HL-60 (cell line): ENCODE data around the gene PTPRN2.

Experiments
- GABPA ChIP-seq: IDR thresholded peaks from 2 replicates; pipeline ENCODE4 v1.6.1; 2012; ENCODE audit warnings: low read depth
- POLR2AphosphoS5 ChIP-seq: IDR thresholded peaks from 2 replicates; pipeline ENCODE4 v1.6.1; 2012; ENCODE audit warnings: low read depth
- TF ChIP-seq, protein P1 (sequence below): IDR thresholded peaks from 2 replicates; pipeline ENCODE4 v1.6.1; 2012; ENCODE audit warnings: low read depth; ENCODE audit not compliant: insufficient replicate concordance
- TF ChIP-seq, protein P2 (sequence below): IDR thresholded peaks from one replicate; pipeline ENCODE4 v1.5.1; 2011; ENCODE audit warnings: low read length, control low read depth, inconsistent platforms; ENCODE audit not compliant: insufficient read depth

DNA sequence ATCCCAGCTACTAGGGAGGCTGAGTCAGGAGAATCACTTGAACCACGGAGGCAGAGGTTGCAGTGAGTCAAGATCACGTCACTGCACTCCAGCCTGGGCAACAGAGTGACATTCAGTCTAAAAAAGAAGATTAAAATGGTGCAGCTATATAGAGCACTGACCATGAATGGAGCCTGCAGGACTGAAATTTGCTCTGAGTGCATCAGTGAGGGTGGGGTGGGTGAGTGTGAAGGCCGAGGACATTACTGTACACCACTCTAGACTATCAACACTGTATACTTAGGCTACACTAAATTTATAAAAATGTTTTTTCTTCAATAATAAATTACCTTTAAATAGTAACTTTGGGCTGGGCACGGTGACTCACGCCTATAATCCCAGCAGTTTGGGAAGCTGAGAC is 294.7 kb downstream of the PTPRN2 start:
- TF ChIP-seq, protein P1, sequence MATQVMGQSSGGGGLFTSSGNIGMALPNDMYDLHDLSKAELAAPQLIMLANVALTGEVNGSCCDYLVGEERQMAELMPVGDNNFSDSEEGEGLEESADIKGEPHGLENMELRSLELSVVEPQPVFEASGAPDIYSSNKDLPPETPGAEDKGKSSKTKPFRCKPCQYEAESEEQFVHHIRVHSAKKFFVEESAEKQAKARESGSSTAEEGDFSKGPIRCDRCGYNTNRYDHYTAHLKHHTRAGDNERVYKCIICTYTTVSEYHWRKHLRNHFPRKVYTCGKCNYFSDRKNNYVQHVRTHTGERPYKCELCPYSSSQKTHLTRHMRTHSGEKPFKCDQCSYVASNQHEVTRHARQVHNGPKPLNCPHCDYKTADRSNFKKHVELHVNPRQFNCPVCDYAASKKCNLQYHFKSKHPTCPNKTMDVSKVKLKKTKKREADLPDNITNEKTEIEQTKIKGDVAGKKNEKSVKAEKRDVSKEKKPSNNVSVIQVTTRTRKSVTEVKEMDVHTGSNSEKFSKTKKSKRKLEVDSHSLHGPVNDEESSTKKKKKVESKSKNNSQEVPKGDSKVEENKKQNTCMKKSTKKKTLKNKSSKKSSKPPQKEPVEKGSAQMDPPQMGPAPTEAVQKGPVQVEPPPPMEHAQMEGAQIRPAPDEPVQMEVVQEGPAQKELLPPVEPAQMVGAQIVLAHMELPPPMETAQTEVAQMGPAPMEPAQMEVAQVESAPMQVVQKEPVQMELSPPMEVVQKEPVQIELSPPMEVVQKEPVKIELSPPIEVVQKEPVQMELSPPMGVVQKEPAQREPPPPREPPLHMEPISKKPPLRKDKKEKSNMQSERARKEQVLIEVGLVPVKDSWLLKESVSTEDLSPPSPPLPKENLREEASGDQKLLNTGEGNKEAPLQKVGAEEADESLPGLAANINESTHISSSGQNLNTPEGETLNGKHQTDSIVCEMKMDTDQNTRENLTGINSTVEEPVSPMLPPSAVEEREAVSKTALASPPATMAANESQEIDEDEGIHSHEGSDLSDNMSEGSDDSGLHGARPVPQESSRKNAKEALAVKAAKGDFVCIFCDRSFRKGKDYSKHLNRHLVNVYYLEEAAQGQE: no peak
- TF ChIP-seq POLR2AphosphoS5 (no peak), GABPA (no peak)
- TF ChIP-seq, protein P2, sequence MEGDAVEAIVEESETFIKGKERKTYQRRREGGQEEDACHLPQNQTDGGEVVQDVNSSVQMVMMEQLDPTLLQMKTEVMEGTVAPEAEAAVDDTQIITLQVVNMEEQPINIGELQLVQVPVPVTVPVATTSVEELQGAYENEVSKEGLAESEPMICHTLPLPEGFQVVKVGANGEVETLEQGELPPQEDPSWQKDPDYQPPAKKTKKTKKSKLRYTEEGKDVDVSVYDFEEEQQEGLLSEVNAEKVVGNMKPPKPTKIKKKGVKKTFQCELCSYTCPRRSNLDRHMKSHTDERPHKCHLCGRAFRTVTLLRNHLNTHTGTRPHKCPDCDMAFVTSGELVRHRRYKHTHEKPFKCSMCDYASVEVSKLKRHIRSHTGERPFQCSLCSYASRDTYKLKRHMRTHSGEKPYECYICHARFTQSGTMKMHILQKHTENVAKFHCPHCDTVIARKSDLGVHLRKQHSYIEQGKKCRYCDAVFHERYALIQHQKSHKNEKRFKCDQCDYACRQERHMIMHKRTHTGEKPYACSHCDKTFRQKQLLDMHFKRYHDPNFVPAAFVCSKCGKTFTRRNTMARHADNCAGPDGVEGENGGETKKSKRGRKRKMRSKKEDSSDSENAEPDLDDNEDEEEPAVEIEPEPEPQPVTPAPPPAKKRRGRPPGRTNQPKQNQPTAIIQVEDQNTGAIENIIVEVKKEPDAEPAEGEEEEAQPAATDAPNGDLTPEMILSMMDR: no peak
